HG03378 (cell line): ENCODE data around the gene AP3M1.

Experiments
- ATAC-seq: cut with Tn5 transposase; IDR thresholded peaks from one replicate; pipeline ENCODE4 v1.9.1; 2021; ENCODE audit warnings: mild to moderate bottlenecking, moderate library complexity; ENCODE audit not compliant: unreplicated experiment

The AP3M1 gene

DNA sequence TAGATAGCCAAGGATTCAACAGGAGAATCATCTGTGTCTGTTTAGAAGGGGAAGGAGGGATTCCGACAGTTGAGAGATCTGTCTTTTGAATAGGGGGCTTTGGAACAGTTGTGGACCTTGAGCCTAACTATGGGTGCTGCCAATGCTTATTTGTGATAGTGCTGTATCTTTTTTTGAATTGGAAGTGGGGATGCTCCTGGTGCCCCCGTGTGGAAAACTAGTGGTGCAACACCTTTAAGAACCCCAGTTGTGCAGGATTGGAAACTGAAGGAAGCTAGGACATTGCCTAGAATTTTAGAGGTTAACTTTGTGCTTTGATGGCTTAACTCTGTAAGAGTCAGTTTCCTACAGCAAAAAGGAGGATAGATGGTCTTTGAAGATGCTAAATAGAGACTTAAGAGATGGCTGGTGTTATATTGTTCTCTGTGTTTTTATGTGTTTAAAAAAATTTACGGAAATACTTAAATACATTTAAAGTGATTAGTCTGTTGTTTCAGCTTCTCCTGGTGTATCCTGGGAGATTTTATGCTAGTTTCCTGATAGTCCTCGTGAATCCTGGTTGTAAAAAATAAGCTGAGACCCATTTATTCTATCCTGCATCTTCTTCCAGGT, 69.3 kb downstream of the AP3M1 start:
- ATAC-seq: no peak

- ATAC-seq: no peak
These were observed 70.6 kb downstream of the AP3M1 start for GRCh38 chr10:74079936-74080590.

DNA sequence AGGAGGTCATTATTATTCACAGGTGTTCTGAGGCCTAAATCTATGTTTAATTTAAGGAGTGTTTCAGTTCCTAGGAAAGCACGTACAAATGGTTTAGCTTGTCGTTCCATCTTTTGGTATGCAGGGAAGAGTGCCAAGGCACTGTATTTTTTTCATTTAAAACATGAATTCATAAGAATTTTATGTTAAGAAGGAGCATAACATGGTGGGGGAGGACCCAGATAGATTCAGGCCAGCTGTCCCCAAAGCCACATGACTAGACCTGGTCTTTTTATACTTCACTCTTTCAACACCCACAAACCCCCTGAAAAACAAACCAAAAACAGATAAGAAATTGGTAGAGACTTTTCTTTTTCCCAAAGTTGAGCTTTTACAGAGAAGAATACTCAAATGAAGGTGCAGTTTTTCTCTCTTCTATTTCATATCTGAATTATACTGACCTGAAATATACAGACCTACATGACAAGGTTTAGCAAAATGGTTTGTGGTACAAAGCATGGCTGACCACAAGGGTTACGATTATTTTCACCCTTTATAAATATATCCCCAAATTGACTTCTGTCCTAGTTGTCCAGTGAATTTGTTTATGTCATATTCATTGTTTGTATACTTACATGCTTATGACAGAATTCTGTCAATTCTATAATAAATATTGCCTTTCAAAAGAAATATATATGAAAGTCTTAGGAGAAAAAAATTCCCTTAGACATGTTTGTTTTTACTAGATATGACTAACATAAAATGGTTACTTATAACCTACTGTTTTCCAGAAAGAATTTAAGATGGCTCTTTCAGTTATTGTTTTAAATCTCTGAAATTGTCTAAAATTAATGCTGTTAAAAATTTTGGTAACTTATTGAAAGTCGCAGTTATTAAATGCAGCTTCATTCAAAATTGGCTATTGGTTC, 71.3 kb downstream of the AP3M1 start:
- no peak for ATAC-seq

- peak; percentile 58 for ATAC-seq
These were observed 72.6 kb downstream of the AP3M1 start for GRCh38 chr10:74078037-74078436.

DNA sequence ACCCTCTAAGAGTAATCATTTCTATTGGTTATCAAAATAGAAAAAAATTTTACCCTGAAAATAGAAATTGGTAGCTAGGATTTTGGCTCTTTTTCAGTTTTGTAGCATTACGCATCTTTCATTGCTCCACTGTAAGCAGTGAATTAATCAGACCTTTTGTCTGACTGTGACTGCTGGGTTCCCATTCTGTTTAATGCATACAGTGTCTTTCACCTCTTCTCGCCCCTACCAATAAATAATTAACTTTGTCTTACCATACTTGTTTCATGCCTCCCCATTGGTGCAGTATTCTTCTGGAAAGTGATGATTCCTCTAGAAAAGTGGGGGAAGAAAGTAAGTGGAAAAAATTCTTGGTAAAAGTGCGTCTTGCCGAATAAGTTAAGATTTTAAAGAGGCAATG, 73.2 kb downstream of the AP3M1 start:
- ATAC-seq: no peak

GRCh38 chr10:74076961-74077360, 73.7 kb downstream of the AP3M1 start:
- no peak for ATAC-seq

- no peak for ATAC-seq
These were observed 74.7 kb downstream of the AP3M1 start for GRCh38 chr10:74075906-74076305.

- no peak for ATAC-seq
These were observed 78.1 kb downstream of the AP3M1 start for GRCh38 chr10:74072503-74072902.

DNA sequence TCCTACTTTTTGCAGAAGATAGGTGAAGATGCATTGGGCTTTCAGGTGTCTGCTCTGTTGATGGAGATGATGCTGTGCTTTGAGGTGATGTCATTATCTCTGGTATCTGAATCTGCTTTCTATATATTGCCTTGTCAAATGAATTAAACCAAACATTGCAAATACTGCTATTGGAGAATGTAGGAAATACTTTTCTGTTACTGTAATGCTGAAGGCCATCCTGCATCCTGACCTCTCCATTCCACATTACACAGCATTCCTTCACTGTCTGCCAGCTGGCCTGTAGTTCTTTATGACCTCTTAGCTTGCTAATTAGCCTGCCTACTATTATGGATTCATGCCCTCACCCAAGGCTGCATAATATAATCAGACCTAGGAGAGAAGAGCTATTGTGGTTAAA, 79.5 kb downstream of the AP3M1 start:
- ATAC-seq: no peak
